Hepatocyte (in vitro differentiated cells): Measurements from ENCODE around the gene PDE4D.

Source experiments
- CTCF ChIP-seq: fragments of 200-600 bp; sonication (generic); IDR thresholded peaks from 2 replicates; pipeline ENCODE4 v1.5.1; 2016; ENCODE audit warnings: antibody characterized with exemption, mild to moderate bottlenecking; ENCODE audit not compliant: poor library complexity
- EZH2 ChIP-seq: fragments of 200-600 bp; sonication (generic); IDR thresholded peaks from 2 replicates; pipeline ENCODE4 v1.6.1; 2016; ENCODE audit warnings: antibody characterized with exemption, mild to moderate bottlenecking, borderline replicate concordance
- EZH2phosphoT487 ChIP-seq: fragments of 200-600 bp; sonication (generic); IDR thresholded peaks from one replicate; pipeline ENCODE4 v1.6.1; 2018; ENCODE audit warnings: antibody characterized with exemption, mild to moderate bottlenecking, low read depth, moderate library complexity; ENCODE audit not compliant: unreplicated experiment, severe bottlenecking

GRCh38 chr5:59025734-59026133 is 867.8 kb downstream of the PDE4D start:
- TF ChIP-seq CTCF (no peak), EZH2 (no peak), EZH2phosphoT487 (no peak)
